D341Med (cell line): ENCODE results near the gene KIAA0513.

Experiments
- DNase-seq: peaks from one replicate; pipeline ENCODE4 v3.0.0; 2012; ENCODE audit warnings: low spot score

Gene KIAA0513

GRCh38 chr16:85089525-85089924 is 61.9 kb downstream of the KIAA0513 start:
- DNase-seq = no peak

- no peak for DNase-seq
These were observed 62.6 kb downstream of the KIAA0513 start for GRCh38 chr16:85090181-85090580.

- no peak for DNase-seq
These were observed 63.4 kb downstream of the KIAA0513 start for GRCh38 chr16:85090873-85091521.

GRCh38 chr16:85091522-85091910 is 63.9 kb downstream of the KIAA0513 start:
- DNase-seq = no peak

- no peak for DNase-seq
These were observed 64.7 kb downstream of the KIAA0513 start for GRCh38 chr16:85092309-85092708.

GRCh38 chr16:85092851-85093250 is 65.3 kb downstream of the KIAA0513 start:
- DNase-seq = no peak

GRCh38 chr16:85093705-85094104 is 66.1 kb downstream of the KIAA0513 start:
- no peak for DNase-seq

GRCh38 chr16:85094176-85094805 is 66.7 kb downstream of the KIAA0513 start:
- DNase-seq = no peak

- no peak for DNase-seq
These were observed 67.2 kb downstream of the KIAA0513 start for GRCh38 chr16:85094812-85095211.

- no peak for DNase-seq
These were observed 69.3 kb downstream of the KIAA0513 start for GRCh38 chr16:85096921-85097320.

- no peak for DNase-seq
These were observed 71.0 kb downstream of the KIAA0513 start for GRCh38 chr16:85098565-85098964.

- DNase-seq = no peak
These were observed 72.7 kb downstream of the KIAA0513 start for GRCh38 chr16:85100265-85100664.

GRCh38 chr16:85101956-85102630 is 74.5 kb downstream of the KIAA0513 start:
- DNase-seq = no peak

- DNase-seq = no peak
These were observed 75.8 kb downstream of the KIAA0513 start for GRCh38 chr16:85103114-85104079.

- peak; percentile 68 for DNase-seq
These were observed 76.6 kb downstream of the KIAA0513 start for GRCh38 chr16:85104147-85104546.

GRCh38 chr16:85104821-85105391 is 77.3 kb downstream of the KIAA0513 start:
- DNase-seq = no peak

- no peak for DNase-seq
These were observed 77.9 kb downstream of the KIAA0513 start for GRCh38 chr16:85105475-85105874.

- DNase-seq = no peak
These were observed 79.5 kb downstream of the KIAA0513 start for GRCh38 chr16:85107083-85107482.

GRCh38 chr16:85107532-85107931 is 79.9 kb downstream of the KIAA0513 start:
- DNase-seq = no peak

GRCh38 chr16:85110105-85110504 is 82.5 kb downstream of the KIAA0513 start:
- no peak for DNase-seq

- no peak for DNase-seq
These were observed 83.6 kb downstream of the KIAA0513 start for GRCh38 chr16:85111184-85111583.

- DNase-seq = no peak
These were observed 84.8 kb downstream of the KIAA0513 start, which contains the start of gene CIBAR2 for GRCh38 chr16:85112364-85112763. Gene CIBAR2 (minus strand): TSS chr16:85112472. CDS start chr16:85112352, 120 bp downstream.
